ENCODE data around the gene SOD2.
"Not testable (repeated sequence)": the region's sequence is repeated elsewhere in the genome, so short reads cannot be mapped to it uniquely, and the experiment has no call there.

The SOD2 gene

GRCh38 chr6:159665868-159666635, 27.0 kb downstream of the SOD2 start:
- no peak overlapping the region for H3K27ac ChIP-seq
- TF ChIP-seq, protein P1, sequence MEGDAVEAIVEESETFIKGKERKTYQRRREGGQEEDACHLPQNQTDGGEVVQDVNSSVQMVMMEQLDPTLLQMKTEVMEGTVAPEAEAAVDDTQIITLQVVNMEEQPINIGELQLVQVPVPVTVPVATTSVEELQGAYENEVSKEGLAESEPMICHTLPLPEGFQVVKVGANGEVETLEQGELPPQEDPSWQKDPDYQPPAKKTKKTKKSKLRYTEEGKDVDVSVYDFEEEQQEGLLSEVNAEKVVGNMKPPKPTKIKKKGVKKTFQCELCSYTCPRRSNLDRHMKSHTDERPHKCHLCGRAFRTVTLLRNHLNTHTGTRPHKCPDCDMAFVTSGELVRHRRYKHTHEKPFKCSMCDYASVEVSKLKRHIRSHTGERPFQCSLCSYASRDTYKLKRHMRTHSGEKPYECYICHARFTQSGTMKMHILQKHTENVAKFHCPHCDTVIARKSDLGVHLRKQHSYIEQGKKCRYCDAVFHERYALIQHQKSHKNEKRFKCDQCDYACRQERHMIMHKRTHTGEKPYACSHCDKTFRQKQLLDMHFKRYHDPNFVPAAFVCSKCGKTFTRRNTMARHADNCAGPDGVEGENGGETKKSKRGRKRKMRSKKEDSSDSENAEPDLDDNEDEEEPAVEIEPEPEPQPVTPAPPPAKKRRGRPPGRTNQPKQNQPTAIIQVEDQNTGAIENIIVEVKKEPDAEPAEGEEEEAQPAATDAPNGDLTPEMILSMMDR (IDR thresholded peaks at IDR 0.05), result no peak
- no peaks in the 10 kb centered on the region for H3K36me3 ChIP-seq
- no peaks in the 10 kb centered on the region for H3K4me1 ChIP-seq (ENCODE audit: control insufficient read depth in 1 of 2, insufficient read depth in 1 of 2, low read depth in 1 of 2, low read length in 1 of 2)
- H3K4me3 ChIP-seq (ENCODE audit: low read depth in 1 of 2, low read length in 1 of 2), result no peak overlapping the region
- H3K9me3 ChIP-seq, result no peaks in the 10 kb centered on the region
- H3K27me3 ChIP-seq, result no peaks in the 10 kb centered on the region

DNA sequence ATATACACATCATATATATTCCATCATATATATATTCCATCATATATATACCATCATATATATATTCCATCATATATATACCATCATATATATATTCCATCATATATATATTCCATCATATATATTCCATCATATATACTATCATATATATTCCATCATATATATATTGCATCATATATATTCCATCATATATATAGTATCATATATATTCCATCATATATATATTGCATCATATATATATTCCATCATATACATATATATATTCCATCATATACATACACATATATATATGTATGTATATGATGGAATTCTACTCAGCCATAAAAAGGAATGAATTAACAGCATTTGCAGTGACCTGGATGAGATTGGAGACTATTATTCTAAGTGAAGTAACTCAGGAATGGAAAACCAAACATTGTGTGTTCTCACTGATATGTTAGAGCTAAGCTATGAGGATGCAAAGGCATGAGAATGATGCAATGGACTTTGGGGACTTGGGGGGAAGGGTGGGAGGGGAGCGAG, 29.6 kb downstream of the SOD2 start:
- H3K9me3 ChIP-seq; H3K4me3 ChIP-seq (ENCODE audit: low read depth in 1 of 2, low read length in 1 of 2); H3K4me1 ChIP-seq (ENCODE audit: control insufficient read depth in 1 of 2, insufficient read depth in 1 of 2, low read depth in 1 of 2, low read length in 1 of 2); H3K27ac ChIP-seq; H3K36me3 ChIP-seq; H3K27me3 ChIP-seq: not testable (repeated sequence)

DNA sequence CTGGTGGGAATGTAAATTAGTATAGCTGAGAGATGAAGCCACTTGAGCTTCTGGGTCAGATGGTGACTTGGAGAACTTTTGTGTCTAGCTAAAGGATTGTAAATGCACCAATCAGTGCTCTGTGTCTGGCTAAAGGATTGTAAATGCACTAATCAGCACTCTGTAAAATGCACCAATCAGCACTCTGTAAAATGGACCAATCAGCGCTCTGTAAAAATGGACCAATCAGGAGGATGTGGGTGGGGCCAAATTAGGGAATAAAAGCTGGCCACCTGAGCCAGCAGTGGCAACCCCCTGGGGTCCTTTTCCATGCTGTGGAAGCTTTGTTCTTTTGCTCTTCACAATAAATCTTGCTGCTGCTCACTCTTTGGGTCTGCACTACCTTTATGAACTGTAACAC, 31.1 kb downstream of the SOD2 start:
- not testable (repeated sequence) for H3K9me3 ChIP-seq, H3K27ac ChIP-seq

GRCh38 chr6:159655409-159655988, 37.5 kb downstream of the SOD2 start:
- no peak overlapping the region for H3K4me3 ChIP-seq (ENCODE audit: low read depth in 1 of 2, low read length in 1 of 2)
- H3K9me3 ChIP-seq, result no peaks in the 10 kb centered on the region
- no peaks in the 10 kb centered on the region for H3K4me1 ChIP-seq (ENCODE audit: control insufficient read depth in 1 of 2, insufficient read depth in 1 of 2, low read depth in 1 of 2, low read length in 1 of 2)

More for the DNA sequence above, 31.1 kb downstream of the SOD2 start:
- not testable (repeated sequence) for H3K36me3 ChIP-seq; H3K27me3 ChIP-seq; H3K4me3 ChIP-seq (ENCODE audit: low read depth in 1 of 2, low read length in 1 of 2); H3K4me1 ChIP-seq (ENCODE audit: control insufficient read depth in 1 of 2, insufficient read depth in 1 of 2, low read depth in 1 of 2, low read length in 1 of 2)

DNA sequence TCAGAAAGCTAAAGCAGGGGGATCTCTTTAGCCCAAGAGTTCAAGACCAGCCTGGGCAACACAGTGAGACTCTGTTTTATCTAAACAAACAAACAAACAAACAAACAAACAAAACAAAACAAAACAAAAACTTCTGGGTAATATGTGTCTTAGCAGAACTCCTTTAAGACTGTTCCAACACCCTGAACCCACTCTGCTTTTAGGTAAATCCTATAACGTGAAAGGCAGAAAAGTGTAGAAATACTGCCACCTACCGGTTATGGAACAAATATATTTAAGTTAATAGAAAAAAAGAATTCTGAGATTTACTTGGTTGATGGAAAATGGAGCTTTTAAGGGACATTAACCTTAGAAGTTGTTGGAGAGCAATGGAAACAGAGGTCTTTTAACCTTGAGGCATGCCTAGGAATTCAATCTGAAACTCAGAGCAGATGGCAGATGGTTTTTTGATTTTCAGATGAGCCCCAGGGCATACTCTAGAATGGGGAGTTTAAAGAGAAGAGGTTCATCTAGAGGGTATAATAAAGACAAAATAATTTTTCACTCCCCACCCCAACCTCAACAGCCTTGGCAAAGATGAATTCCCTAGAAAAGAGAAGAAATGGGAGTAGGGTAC, 38.5 kb downstream of the SOD2 start:
- Histone ChIP-seq H3K9me3 (no peaks in the 10 kb centered on the region), H3K36me3 (no peaks in the 10 kb centered on the region), H3K4me3 (ENCODE audit: low read depth in 1 of 2, low read length in 1 of 2) (no peak overlapping the region), H3K4me1 (ENCODE audit: control insufficient read depth in 1 of 2, insufficient read depth in 1 of 2, low read depth in 1 of 2, low read length in 1 of 2) (no peaks in the 10 kb centered on the region), H3K27me3 (no peaks in the 10 kb centered on the region), H3K27ac (no peak overlapping the region)
- TF ChIP-seq, protein P1 (IDR thresholded peaks at IDR 0.05), result peak; percentile 40

More at GRCh38 chr6:159655409-159655988, 37.5 kb downstream of the SOD2 start:
- TF ChIP-seq, protein P1 (IDR thresholded peaks at IDR 0.05), result no peak
- Histone ChIP-seq H3K36me3 (no peaks in the 10 kb centered on the region), H3K27ac (no peak overlapping the region), H3K27me3 (no peaks in the 10 kb centered on the region)

DNA sequence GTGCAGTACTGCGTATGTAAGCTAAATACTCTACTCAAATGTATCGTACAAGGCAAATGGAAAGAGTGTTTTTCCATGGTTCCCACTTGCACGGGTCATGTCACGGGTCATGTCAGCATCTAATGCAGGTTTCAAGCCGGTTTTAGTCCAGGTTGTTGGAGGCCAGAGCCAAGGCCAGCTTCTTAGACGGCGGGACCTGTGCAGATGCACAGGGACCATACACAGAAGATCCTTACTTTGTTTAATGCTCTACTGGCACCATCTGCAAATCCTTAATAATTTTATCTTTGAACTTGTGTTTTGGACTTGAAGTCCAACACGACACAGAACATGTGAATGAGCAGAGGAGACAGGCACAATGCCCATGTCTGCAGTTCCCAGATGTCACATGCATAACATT, 42.7 kb downstream of the SOD2 start:
- no peaks in the 10 kb centered on the region for H3K9me3 ChIP-seq
- H3K27ac ChIP-seq, result no peak overlapping the region
- H3K36me3 ChIP-seq, result no peaks in the 10 kb centered on the region
- H3K27me3 ChIP-seq, result no peaks in the 10 kb centered on the region
- TF ChIP-seq, protein P1 (IDR thresholded peaks at IDR 0.05), result no peak
- H3K4me3 ChIP-seq (ENCODE audit: low read depth in 1 of 2, low read length in 1 of 2), result no peak overlapping the region
- H3K4me1 ChIP-seq (ENCODE audit: control insufficient read depth in 1 of 2, insufficient read depth in 1 of 2, low read depth in 1 of 2, low read length in 1 of 2), result no peaks in the 10 kb centered on the region
